Sigmoid colon (tissue), 4 donors: Measurements from ENCODE around the gene RASGRF2.

ENCODE experiments used
- CTCF ChIP-seq, 4 experiments: fragments of 450-650 bp in 3 of 4; fragments of 200-600 bp in 1 of 4; IDR thresholded peaks; one replicate each; pipeline ENCODE4 v1.5.1; 2016 to 2019; ENCODE audit warnings: antibody characterized with exemption in 4 of 4, mild to moderate bottlenecking in 3 of 4, moderate library complexity in 2 of 4
- EP300 ChIP-seq, 4 donors: sonication (generic); formaldehyde crosslinking; IDR thresholded peaks; one replicate each; pipeline ENCODE4 v1.6.1; 2017; ENCODE audit warnings: antibody characterized with exemption in 4 of 4
- POLR2A ChIP-seq, 2 donors: fragments of 450-650 bp; IDR thresholded peaks; one replicate each; pipeline ENCODE4 v1.6.1; 2016; ENCODE audit warnings: antibody characterized with exemption in 2 of 2, mild to moderate bottlenecking in 2 of 2, moderate library complexity in 2 of 2
- POLR2AphosphoS5 ChIP-seq, 4 donors: sonication (generic); formaldehyde crosslinking; IDR thresholded peaks; one replicate each; pipeline ENCODE4 v1.6.1; 2017; ENCODE audit warnings: antibody characterized with exemption in 4 of 4

- TF ChIP-seq CTCF (IDR thresholded peaks at IDR 0.05): no peak
- no peak for TF ChIP-seq EP300 (IDR thresholded peaks at IDR 0.05)
- TF ChIP-seq POLR2A (IDR thresholded peaks at IDR 0.05): no peak
- TF ChIP-seq POLR2AphosphoS5 (IDR thresholded peaks at IDR 0.05): no peak
These were observed 194.6 kb downstream of the RASGRF2 start for GRCh38 chr5:81154725-81155124.
